Activated CD8-positive, alpha-beta memory T cell treated with anti-CD3 and anti-CD28 coated beads for 48 hours (primary cell): Measurements from ENCODE around the gene OCIAD1.
"Not testable (repeated sequence)": the region's sequence is repeated elsewhere in the genome, so short reads cannot be mapped to it uniquely, and the experiment has no call there.

ENCODE experiments used
- DNase-seq, 3 experiments: peaks; one replicate each; pipeline ENCODE4 v3.0.0-alpha.2; 2020; ENCODE audit warnings: low read depth in 2 of 3, low spot score in 2 of 3

OCIAD1 gene, protein sequence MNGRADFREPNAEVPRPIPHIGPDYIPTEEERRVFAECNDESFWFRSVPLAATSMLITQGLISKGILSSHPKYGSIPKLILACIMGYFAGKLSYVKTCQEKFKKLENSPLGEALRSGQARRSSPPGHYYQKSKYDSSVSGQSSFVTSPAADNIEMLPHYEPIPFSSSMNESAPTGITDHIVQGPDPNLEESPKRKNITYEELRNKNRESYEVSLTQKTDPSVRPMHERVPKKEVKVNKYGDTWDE

DNA sequence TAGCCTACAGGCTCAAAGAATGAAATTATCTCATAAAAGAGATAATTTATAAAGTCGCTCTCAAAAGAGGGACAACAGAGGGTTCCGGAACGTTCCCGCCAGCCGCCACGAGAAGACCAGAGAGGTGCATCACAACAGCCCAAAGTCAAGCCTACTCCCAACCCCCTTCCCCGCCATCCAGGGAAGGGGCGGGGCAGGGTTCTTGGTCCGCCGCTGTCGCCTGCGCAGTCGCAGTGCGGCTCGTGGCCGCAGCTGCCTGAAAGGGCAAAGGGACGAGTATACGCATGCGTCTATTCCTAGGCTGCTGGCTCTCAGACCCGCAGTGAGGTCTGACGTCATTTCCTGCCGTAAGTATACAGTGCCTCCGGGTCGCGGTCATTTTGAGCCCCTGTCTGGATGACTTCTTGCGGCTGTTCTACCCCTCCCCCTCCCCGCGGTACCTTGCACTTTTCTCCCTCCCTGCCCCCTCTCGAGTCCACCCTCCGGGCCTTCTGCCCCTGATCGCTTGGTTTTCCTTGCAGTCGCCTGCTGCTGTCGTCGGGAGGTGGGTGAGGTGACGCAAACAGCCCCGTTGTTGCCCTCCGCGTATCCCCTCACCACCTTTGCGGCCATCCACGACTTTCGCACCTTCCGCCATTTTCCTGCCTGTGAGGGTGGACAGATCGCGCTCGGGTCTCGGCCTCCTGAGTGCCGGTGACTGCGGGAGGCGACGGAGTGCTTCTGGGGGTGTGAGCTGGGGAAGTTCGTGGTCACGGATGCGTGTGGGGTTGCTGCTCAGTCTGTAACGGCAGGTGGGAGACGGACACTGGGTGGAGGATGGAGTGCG is at the start of gene OCIAD1:
TSS of gene OCIAD1 (plus strand) at position 383 of the 826 bp plus-strand sequence. CDS start 1,537 bp downstream, outside the sequence.
- peak; percentile 65 to 89 (median 84) for DNase-seq

DNA sequence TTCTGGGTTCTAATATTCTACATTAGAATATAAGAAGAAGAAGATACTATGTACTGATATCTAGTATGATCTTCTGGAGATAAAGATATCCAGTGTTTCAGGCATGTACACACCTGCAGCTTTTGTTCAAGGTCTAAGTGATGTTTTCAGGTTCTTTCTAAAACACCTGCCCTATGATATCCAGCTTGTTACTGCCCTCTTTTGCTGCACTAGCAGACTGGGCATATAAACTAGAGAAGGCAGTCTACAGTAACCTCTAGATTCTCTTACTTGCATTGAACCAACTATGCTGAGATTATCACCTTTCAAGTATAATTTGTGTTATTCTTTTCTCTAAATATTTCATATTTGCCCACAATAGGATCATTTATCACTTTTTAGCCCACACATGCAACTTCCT is 48.9 kb upstream of the OCIAD1 start:
- no peak for DNase-seq

DNA sequence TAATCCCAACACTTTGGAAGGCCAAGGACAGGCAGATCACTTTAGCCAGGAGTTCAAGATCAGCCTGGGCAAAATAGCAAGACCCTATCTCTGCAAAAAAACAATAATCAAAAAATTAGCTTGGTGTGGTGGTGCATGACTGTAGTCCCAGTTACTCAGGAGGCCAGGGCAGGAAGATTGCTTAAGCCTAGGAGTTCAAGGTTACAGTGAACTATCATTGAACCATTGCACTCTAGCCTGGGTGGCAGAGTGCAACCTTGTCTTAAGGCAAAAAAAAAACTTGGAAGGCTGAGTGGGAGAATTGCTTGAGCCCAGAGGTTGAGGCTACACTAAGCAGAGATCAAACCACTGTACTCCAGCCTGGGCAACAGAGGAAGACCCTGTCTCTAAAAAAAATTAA is 45.6 kb upstream of the OCIAD1 start:
- no peak for DNase-seq

DNA sequence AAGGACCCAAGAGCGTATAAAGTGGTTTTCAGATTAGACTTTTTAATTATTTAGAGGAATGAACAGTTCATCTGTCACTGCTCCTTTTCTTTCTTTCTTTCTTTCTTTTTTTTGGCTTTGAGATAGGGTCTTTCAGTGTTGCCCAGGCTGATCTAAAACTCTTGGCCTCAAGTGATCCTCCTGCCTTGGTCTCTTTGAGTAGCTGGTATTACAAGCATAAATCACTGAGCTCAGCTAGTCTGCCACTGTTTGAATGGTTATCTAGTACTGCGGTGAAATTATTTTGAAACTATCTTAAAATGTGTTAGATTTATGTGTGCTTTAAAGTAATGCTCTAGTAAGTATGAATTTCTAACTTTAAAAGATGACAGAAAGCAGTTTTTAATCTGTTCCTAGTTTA is 44.3 kb upstream of the OCIAD1 start:
- DNase-seq = no peak

DNA sequence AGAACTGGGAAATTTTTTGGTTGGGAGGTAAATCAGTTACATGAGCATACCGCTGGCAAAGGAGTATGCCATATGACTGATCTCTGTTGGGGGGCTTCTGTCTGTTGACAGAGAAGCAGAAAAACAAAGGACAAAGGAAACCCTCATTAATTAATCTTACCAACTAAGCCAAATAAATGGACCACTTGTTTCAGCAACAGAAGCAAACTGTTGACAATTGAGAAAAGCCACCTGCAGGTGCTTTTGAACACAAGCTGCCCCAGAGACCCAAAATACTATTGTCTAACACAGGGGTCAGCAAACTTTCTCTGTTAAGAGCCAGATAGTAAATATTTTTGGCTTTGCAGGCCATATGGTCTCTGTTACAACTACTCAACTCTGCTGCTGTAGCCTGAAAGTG is 43.8 kb upstream of the OCIAD1 start:
- no peak for DNase-seq

DNA sequence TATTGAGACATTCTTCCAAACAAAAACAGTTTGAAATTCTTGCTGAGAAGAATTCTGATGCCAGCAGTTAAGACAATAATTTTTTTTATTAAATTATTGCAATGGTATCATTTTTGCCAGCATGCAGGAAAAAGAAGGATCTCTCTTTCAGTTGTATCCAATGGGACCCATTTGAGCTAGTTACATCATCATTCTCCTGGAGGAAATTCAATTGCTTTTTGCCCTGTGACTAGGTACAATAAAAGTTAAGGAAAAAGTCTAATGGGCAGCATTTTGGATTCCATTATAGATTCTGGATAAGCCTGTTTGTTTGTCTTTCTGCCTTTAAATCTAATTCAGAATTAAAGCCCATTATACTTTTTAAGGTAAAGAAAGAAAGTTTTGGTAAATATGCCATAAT is 40.3 kb upstream of the OCIAD1 start:
- no peak for DNase-seq

DNA sequence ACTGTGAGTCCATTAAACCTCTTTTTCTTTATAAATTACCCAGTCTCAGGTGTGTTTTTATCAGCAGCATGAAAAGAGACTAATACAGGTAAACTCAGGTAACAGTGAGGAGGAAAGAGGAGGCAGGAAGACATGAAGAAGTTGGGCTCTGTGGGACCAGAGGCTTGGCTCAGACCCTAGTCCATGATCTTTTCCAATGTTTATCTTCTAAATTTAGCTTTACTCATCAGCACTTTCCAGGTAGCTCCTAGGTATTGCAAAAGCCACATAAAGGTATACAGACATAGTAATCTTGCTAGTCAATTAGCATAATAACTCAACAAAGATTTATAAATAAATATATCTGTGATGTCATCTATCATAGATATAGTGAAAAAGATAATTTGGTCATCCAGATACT is 39.6 kb upstream of the OCIAD1 start:
- no peak for DNase-seq

DNA sequence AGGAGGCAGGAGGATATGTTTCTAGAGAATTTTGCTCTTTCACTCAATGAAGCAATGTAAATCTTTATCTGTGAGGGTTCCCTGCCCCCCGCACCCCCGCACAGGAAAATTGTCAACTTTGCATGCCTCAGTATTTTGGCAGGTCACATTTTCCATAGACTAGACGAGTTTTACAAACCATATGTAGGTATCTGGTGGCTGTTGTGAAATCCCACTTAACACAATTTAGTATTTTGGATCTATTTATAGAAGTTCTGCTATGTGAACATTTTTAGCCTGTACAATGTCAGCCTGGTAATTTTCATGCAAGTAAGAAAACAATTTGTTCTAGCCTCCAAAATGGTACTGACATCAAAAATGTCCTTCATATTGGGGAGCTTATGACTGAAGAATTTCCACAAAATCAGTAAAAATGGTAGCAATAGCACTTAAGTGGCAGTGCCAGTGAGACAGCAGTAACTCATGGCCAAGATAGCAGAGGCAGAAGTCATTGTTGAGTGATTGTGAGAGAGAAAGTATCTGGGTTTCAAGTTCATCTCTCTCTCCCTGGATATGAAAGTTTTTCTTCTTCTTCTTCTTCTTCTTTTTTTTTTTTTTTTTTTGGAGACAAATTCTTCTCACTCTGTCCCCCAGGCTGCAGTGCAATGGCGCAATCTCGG is 38.4 kb upstream of the OCIAD1 start:
- DNase-seq = no peak

DNA sequence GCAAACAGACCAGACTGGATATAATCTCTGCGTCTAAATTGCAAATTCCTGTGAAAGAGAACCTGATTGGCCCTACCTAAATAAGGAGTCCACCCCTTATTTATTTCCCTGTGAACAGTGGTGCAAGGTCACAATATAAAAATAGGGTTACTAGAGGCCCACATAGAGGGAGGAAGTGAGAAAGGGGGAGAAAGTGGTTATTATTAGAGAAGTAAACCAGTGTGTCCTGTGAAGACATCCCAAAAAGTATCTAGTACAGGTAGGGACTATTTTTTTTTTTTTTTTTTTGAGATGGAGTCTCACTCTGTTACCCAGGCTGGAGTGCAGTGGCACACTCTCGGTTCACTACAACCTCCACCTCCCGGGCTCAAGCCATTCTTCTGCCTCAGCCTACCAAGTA is 35.8 kb upstream of the OCIAD1 start:
- DNase-seq = no peak

DNA sequence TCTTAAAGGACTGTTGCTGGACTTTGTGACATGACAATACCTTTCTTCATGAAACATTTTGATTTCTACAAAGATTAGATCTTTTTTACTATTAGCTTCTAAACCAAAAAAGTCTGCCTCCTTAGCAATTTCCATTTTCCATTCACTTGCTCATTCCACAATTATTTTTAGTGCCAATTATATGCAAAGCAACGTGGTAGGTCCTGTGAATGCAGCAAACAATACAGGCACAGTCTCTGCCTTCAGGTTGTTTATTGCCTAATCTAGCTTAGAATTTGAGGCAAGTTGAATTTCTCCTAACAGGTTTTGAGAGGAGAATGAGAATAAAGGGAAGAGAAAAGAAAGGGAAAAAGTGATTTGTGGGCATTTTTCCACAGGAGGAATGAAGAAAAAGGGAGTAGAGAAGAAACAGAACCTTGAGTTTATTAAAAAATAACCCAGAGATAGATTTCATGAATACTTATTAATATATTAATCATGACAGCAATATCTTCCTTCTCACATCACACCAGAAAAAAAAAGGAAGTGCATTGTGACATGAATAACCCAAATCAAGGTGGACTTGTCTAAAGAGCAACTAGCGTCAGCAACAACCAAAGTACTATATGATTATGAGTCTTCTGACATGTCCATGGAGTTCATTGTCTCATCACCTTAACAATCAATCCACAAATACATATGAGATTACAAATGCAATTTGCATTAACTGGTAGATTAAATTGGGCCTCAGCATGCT is 34.5 kb upstream of the OCIAD1 start:
- no peak for DNase-seq

DNA sequence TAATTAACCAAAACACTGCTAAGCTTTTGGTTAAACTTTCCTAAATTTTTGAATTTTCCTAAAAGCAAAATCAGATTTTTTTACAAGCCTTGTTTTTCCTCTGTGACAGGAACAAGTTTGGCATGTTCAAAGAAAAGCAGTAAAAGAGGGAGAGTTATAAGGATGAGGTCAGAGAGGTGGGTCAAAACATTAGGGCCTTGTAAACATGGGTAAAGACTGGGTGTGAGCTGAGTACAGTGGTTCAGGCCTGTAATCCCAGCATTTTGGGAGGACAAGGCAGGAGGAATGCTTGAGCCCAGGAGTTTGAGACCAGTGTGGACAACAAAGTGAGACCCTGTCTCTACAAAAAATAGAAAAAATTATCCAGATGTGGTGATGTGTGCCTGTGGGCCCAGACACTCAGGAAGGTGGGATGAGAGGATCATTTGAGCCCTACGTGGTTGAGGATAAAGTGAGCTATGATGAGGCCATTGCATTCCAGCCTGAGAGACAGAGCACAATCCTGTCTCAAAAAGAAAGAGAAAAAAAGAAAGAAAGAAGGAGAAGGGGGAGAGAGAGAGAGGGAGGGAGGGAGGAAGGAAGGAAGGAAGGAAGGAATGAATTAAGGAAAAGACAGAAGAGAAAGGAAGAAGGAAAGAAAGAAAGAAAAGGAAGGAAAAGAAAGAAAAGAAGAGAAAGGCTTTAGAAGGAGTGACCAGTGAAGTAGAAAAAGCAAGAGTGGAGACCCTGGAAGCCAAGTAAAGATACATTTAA is 33.8 kb upstream of the OCIAD1 start:
- no peak for DNase-seq

DNA sequence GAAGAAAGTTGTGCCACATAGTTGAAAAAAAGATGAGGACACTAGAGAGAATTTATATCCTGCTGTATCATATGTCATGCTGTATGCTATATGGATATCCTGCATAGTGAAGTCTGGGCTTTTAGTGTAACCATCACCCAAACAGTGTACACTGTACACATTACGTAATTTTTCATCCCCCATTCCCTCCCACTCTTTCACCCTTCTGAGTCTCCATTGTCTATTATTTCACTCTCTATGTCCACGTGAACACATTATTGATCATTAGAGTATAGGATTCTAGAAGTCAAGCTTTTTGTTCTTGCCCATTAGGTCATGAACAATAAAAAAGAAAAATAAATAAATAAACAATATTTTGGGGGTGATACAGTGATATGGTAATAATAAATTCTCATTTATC is 32.8 kb upstream of the OCIAD1 start:
- no peak for DNase-seq

DNA sequence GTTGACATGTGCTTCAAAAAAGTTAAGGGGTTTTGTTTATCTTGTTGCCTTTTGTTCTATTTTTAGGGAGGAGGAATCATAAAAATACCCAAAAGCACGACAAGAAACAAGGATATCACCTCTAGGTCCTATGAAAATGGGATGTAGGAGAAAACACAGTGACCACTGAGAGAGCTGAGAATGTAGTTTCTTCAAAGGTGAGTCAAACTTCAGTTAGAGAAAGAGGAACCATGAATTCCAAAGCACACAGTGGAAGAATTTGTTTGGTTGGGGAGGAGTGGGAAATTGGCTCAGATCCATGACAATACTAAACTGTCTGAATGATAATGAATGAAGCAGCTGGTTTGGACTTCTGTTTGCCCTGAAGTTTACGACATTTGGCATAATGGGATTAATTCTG is 31.7 kb upstream of the OCIAD1 start:
- no peak for DNase-seq

DNA sequence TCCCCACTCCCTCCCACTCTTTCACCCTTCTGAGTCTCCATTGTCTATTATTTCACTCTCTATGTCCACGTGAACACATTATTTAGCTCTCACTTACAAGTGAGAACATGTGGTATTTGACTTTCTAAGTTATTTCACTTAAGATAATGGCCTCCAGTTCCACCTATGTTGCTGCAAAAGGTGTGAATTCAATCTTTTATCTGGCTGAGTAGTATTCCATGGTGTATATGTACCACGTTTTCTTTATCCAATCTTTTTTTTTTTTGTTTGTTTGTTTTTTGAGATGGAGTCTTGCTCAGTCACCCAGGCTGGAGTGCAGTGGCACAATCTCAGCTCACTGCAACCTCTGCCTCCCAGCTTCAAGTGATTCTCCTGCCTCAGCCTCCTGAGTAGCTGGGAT is 30.7 kb upstream of the OCIAD1 start:
- not testable (repeated sequence) for DNase-seq

DNA sequence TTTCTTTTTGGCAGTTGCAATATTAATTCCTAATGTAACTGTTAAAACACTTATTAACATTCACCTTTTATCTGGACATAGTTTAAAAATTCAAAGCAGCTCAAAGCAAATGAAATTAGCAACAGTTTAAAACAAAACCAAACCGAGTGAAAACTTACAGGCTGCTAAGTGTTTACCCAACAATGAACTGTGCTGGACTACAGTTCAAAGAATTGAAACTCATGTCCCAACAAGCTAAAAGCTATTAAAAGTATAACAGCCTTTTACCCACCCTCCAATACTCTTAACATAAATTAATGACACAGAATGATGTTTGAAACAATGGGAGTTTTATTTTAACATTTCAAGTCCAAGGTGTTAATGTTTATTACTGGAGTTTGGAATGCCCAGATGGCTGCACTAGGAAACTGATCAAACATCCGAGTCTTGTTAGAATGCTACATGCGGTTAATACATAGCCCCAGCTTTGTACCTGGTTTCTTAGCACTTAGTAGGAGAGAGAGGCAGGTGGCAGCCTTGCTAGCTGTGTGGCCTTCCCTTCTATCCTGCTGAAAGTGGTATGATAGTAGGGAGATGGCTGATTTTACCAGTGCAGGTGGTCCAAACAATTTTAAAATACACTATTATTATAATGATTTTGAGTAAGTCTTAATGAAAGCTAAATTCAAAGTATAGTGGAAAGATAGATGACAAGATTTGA is 29.7 kb upstream of the OCIAD1 start:
- no peak for DNase-seq

DNA sequence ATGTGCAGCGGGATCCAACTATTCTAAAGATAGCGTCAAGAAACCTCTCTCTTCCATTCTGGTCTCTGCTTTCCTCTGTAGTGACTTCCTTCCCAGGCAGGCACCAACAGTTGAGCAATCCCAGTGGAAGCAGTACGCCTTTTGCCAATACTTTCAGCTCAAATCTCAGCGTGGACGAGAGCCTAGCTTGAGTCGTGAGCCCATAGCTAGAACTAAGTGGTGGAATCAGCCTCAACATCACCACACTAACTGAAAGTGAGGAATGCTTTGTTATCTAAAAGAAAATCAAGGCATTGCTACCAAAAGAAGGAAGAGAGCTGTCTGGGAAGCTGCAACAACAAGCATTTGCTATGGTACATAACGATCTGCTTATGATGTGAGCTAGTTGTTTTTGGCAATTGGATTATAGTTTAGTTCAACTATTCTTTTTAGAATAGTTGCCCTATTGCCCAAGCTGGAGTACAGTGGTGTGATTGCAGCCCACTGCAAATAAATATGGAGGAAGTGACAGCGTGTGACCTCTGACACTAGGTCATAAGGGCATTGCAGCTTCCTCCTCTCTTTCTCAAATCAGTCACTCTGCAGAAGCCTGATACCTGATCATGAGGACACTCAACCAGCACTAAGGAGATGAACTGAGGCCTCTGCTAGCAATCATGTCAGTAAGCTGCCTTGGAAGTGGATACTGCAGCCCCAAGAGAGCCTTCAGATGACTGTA is 26.1 kb upstream of the OCIAD1 start:
- DNase-seq = no peak

DNA sequence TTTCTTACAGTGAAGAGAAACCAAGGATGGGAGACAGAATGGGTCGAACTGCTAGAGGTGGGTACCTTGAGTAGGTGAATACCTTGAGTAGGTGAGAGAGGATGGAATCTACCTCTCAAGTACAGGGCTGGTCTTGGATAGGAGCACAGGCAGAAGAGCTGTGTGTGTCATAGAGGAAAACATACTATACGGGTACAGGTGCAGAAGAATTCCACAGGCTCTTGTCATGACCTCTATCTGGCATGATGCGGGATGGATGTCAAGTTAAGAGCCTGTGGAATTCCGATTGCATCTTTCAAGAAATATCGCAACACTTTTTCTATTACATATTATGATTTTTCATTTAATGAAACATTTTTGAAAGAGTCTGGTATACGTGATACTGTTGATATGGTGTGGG is 18.0 kb upstream of the OCIAD1 start:
- DNase-seq = no peak

DNA sequence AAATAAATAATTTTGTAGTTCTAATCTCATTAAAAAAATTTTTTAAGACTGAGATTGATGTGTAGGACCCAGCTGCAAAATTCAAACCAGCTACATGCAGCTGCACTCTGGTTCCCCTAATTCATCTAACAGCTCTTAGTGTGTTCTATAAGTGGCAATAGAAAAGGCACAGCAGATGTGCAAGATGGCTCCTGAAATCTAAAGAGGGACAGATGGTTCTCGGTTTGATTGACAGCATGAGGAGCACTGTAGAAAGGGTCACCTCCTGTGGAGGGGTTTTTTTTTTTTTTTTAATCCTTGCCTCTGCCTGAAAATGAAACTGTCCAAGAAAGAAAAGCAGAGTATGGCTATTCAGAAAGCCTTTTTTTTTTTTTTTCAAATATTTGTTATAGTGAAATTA is 16.9 kb upstream of the OCIAD1 start:
- DNase-seq = no peak

DNA sequence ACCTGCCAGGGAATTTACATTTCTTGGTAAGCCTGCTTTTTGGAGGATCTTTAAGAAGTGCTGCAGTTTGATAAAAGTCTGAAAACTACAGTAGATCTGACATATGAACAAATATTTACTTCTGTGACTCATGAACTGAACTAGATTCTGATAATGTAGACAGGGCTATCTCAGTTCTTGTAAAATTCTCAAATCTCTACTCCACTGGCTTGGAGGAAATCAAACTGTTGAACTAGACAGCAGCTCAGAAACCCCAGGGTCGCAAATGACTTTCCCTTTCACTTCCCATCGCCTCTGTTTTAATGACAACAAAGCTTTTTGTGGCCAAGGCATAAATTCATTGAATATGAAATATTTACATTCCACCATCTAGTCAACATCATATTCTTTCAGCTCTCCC is 15.4 kb upstream of the OCIAD1 start:
- DNase-seq = no peak

DNA sequence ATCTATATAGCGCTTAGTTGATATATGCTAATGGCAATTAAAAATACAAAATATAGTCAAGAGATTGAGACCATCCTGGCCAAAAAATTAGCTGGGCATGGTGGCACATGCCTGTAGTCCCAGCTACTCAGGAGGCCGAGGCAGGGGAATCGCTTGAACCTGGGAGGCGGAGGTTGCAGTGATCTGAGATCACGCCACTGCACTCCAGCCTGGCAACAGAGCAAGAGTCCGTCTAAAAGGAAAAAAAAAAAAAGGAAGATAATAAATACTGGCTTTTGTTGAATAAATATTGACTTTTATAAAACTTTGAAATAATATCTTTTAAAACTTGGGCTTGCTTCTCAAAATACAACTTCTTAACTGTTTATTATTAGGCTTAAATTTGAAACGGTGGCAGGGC is 14.6 kb upstream of the OCIAD1 start:
- DNase-seq = not testable (repeated sequence)
